DOHH2 (cell line): ENCODE measurements around the gene DNAJA3.

Source experiments
- H3F3A ChIP-seq: fragments of 200-600 bp; sonication (generic), shearing (Covaris generic); 2 replicates; pipeline ENCODE4 v1.6.0; 2016; ENCODE audit warnings: antibody characterized with exemption, mild to moderate bottlenecking; ENCODE audit not compliant: control insufficient read depth, insufficient read depth
- H3K27ac ChIP-seq: fragments of 200-600 bp; sonication (generic); 2 replicates; pipeline ENCODE4 v1.5.1; 2014; ENCODE audit warnings: low read depth, mild to moderate bottlenecking, low read length, moderate library complexity
- H3K27me3 ChIP-seq: fragments of 200-600 bp; sonication (generic); 2 replicates; pipeline ENCODE4 v1.6.1; 2014; ENCODE audit warnings: mild to moderate bottlenecking, low read length, mixed read lengths; ENCODE audit not compliant: control insufficient read depth
- H3K36me3 ChIP-seq: fragments of 200-600 bp; sonication (generic); 2 replicates; pipeline ENCODE4 v1.6.1; 2014; ENCODE audit warnings: mild to moderate bottlenecking, low read length, moderate library complexity, mixed read lengths; ENCODE audit not compliant: control insufficient read depth
- H3K4me1 ChIP-seq: fragments of 200-600 bp; sonication (generic); 2 replicates; pipeline ENCODE4 v1.6.1; 2014; ENCODE audit warnings: mild to moderate bottlenecking, low read length, mixed read lengths; ENCODE audit not compliant: control insufficient read depth
- H3K4me2 ChIP-seq: fragments of 200-600 bp; sonication (generic); 2 replicates; pipeline ENCODE4 v1.6.0; 2014; ENCODE audit warnings: mild to moderate bottlenecking, low read length, moderate library complexity
- H3K4me3 ChIP-seq: fragments of 200-600 bp; sonication (generic); 2 replicates; pipeline ENCODE4 v1.5.1; 2014; ENCODE audit warnings: mild to moderate bottlenecking, low read length, mixed read lengths
- H3K79me2 ChIP-seq: fragments of 200-600 bp; sonication (generic); 2 replicates; pipeline ENCODE4 v1.6.1; 2014; ENCODE audit warnings: mild to moderate bottlenecking, low read length, mixed read lengths; ENCODE audit not compliant: control insufficient read depth
- H3K9me2 ChIP-seq: fragments of 200-600 bp; sonication (generic); replicated peaks from 2 replicates; pipeline ENCODE4 v1.6.1; 2014; ENCODE audit warnings: mild to moderate bottlenecking, low read length, mixed read lengths; ENCODE audit not compliant: control insufficient read depth
- H3K9me3 ChIP-seq: fragments of 200-600 bp; sonication (generic); 2 replicates; pipeline ENCODE4 v1.6.1; 2014; ENCODE audit warnings: antibody characterized with exemption, low read length, mixed read lengths; ENCODE audit not compliant: control insufficient read depth, insufficient read depth
- H4K20me1 ChIP-seq: fragments of 200-600 bp; sonication (generic); 2 replicates; pipeline ENCODE4 v1.6.0; 2014; ENCODE audit warnings: low read depth, mild to moderate bottlenecking, antibody characterized with exemption, low read length, moderate library complexity; ENCODE audit not compliant: control insufficient read depth, insufficient read depth
- EZH2phosphoT487 ChIP-seq: fragments of 200-600 bp; sonication (generic); IDR thresholded peaks from 2 replicates; pipeline ENCODE4 v1.6.1; 2017; ENCODE audit warnings: borderline replicate concordance, mild to moderate bottlenecking, antibody characterized with exemption, low read length, moderate library complexity, mixed read lengths
- TF ChIP-seq, protein P1 (sequence below): fragments of 200-600 bp; sonication (generic); IDR thresholded peaks from one replicate; pipeline ENCODE4 v1.5.1; 2014; ENCODE audit warnings: antibody characterized with exemption, mild to moderate bottlenecking, low read depth, low read length; ENCODE audit not compliant: poor library complexity, severe bottlenecking

The DNAJA3 gene

DNA sequence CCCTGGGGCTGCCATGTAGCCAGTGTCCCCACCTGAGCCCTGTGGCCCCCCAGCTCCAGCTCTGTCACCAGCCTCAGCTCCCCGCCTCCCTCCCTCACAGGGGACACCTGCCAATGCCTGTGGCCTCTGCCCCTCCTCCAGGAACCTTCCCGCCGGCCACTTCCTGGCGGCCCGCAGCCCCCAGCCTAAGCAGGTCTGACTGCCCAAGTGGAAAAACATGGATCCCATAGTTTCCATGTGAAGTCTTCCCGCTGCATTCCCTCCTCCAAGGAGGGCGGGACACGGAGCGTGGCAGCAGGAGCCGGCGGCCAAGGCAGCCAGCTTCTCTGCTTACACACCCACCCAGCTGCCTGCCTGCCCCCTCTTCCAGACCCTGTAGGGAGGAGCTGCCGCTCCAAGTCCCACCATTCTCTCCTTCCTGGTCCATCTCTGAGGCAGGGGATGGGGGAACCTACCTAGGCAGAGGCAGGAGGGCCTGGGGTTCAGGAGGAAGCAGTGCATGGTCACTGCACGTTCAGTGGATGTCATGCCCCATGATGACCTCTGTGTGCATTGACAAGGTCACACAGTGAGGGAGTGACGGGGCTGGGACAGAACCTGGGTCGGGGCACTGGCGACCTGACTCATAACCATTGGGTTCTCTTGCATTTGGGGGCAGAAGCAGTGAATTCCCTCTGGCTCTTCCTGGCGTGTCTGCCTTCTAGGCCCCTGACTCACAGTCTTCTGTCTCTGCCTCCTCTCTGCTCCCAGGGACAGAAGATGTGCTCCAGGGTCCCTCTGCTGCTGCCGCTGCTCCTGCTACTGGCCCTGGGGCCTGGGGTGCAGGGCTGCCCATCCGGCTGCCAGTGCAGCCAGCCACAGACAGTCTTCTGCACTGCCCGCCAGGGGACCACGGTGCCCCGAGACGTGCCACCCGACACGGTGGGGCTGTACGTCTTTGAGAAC, 45.3 kb upstream of the DNAJA3 start:
- Histone ChIP-seq H3K4me1 (no peaks in the 10 kb centered on the region), H3K36me3 (peaks cover 1% of the 10 kb centered on the region; the same call in 1 of the 2 replicates), H3K4me2 (no peak overlapping the region), H3K27me3 (no peaks in the 10 kb centered on the region), H3F3A (no peaks in the 10 kb centered on the region), H3K4me3 (no peak overlapping the region), H4K20me1 (no peaks in the 10 kb centered on the region), H3K79me2 (no peaks in the 10 kb centered on the region), H3K9me2 (no peaks in the 10 kb centered on the region), H3K27ac (no peak overlapping the region), H3K9me3 (no peaks in the 10 kb centered on the region)
- TF ChIP-seq, protein P1, sequence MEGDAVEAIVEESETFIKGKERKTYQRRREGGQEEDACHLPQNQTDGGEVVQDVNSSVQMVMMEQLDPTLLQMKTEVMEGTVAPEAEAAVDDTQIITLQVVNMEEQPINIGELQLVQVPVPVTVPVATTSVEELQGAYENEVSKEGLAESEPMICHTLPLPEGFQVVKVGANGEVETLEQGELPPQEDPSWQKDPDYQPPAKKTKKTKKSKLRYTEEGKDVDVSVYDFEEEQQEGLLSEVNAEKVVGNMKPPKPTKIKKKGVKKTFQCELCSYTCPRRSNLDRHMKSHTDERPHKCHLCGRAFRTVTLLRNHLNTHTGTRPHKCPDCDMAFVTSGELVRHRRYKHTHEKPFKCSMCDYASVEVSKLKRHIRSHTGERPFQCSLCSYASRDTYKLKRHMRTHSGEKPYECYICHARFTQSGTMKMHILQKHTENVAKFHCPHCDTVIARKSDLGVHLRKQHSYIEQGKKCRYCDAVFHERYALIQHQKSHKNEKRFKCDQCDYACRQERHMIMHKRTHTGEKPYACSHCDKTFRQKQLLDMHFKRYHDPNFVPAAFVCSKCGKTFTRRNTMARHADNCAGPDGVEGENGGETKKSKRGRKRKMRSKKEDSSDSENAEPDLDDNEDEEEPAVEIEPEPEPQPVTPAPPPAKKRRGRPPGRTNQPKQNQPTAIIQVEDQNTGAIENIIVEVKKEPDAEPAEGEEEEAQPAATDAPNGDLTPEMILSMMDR: no peak
- no peak for TF ChIP-seq EZH2phosphoT487

DNA sequence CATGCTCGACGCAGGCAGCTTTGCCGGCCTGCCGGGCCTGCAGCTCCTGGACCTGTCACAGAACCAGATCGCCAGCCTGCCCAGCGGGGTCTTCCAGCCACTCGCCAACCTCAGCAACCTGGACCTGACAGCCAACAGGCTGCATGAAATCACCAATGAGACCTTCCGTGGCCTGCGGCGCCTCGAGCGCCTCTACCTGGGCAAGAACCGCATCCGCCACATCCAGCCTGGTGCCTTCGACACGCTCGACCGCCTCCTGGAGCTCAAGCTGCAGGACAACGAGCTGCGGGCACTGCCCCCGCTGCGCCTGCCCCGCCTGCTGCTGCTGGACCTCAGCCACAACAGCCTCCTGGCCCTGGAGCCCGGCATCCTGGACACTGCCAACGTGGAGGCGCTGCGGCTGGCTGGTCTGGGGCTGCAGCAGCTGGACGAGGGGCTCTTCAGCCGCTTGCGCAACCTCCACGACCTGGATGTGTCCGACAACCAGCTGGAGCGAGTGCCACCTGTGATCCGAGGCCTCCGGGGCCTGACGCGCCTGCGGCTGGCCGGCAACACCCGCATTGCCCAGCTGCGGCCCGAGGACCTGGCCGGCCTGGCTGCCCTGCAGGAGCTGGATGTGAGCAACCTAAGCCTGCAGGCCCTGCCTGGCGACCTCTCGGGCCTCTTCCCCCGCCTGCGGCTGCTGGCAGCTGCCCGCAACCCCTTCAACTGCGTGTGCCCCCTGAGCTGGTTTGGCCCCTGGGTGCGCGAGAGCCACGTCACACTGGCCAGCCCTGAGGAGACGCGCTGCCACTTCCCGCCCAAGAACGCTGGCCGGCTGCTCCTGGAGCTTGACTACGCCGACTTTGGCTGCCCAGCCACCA, 44.4 kb upstream of the DNAJA3 start:
- H3K4me1 ChIP-seq: no peaks in the 10 kb centered on the region
- H3K36me3 ChIP-seq: peaks cover 3% of the 10 kb centered on the region; the same call in 1 of the 2 replicates
- H3K4me3 ChIP-seq: no peak overlapping the region
- no peaks in the 10 kb centered on the region for H3K79me2 ChIP-seq
- TF ChIP-seq, protein P1: no peak
- TF ChIP-seq EZH2phosphoT487: no peak
- no peaks in the 10 kb centered on the region for H3K27me3 ChIP-seq
- H3K9me3 ChIP-seq: no peaks in the 10 kb centered on the region
- no peak overlapping the region for H3K4me2 ChIP-seq
- H3K9me2 ChIP-seq: no peaks in the 10 kb centered on the region
- H3K27ac ChIP-seq: no peak overlapping the region
- H4K20me1 ChIP-seq: no peaks in the 10 kb centered on the region
- no peaks in the 10 kb centered on the region for H3F3A ChIP-seq

DNA sequence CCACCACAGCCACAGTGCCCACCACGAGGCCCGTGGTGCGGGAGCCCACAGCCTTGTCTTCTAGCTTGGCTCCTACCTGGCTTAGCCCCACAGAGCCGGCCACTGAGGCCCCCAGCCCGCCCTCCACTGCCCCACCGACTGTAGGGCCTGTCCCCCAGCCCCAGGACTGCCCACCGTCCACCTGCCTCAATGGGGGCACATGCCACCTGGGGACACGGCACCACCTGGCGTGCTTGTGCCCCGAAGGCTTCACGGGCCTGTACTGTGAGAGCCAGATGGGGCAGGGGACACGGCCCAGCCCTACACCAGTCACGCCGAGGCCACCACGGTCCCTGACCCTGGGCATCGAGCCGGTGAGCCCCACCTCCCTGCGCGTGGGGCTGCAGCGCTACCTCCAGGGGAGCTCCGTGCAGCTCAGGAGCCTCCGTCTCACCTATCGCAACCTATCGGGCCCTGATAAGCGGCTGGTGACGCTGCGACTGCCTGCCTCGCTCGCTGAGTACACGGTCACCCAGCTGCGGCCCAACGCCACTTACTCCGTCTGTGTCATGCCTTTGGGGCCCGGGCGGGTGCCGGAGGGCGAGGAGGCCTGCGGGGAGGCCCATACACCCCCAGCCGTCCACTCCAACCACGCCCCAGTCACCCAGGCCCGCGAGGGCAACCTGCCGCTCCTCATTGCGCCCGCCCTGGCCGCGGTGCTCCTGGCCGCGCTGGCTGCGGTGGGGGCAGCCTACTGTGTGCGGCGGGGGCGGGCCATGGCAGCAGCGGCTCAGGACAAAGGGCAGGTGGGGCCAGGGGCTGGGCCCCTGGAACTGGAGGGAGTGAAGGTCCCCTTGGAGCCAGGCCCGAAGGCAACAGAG, 43.5 kb upstream of the DNAJA3 start:
- Histone ChIP-seq H3K27ac (no peak overlapping the region), H3K79me2 (no peaks in the 10 kb centered on the region), H3F3A (no peaks in the 10 kb centered on the region), H3K9me2 (no peaks in the 10 kb centered on the region), H3K4me2 (no peak overlapping the region), H3K9me3 (no peaks in the 10 kb centered on the region), H4K20me1 (no peaks in the 10 kb centered on the region), H3K27me3 (no peaks in the 10 kb centered on the region), H3K4me1 (no peaks in the 10 kb centered on the region), H3K36me3 (peaks cover 3% of the 10 kb centered on the region; the same call in 1 of the 2 replicates), H3K4me3 (no peak overlapping the region)
- no peak for TF ChIP-seq EZH2phosphoT487
- TF ChIP-seq, protein P1: no peak
